GM23248 (cell line): ENCODE results near the gene MARK3.

ENCODE experiments used
- EZH2 ChIP-seq: fragments of 200-600 bp; sonication (generic); IDR thresholded peaks from 2 replicates; pipeline ENCODE4 v1.6.1; 2018; ENCODE audit warnings: antibody characterized with exemption, mild to moderate bottlenecking; ENCODE audit not compliant: insufficient read depth, poor library complexity, severe bottlenecking
- EZH2phosphoT487 ChIP-seq: fragments of 200-600 bp; sonication (generic); IDR thresholded peaks from 2 replicates; pipeline ENCODE4 v1.6.1; 2018; ENCODE audit warnings: antibody characterized with exemption, moderate library complexity, mild to moderate bottlenecking, low read depth; ENCODE audit not compliant: insufficient read depth

- no peak for TF ChIP-seq EZH2phosphoT487
- TF ChIP-seq EZH2 = no peak
Measured at GRCh38 chr14:103543721-103544387, 158.6 kb downstream of the MARK3 start.
